Kidney (tissue), 14 donors: ENCODE measurements around the gene SPTBN1. TPM values are rescaled to one million over a fixed set of nuclear protein-coding genes. Genes with fewer than 3 reads are reported as not detected.

Experiments
- DNase-seq, 5 donors: peaks; one replicate each; pipeline ENCODE4 v3.0.0-alpha.2; 2013 to 2020
- FAIRE-seq: peaks from 2 replicates; lab custom pipeline; 2012; peaks lifted over from hg19 to GRCh38; lab: Jason Lieb, UNC
- H3K27ac ChIP-seq, 2 donors: one replicate each; pipeline ENCODE4 v1.7.0; 2013; ENCODE audit warnings: low read depth in 2 of 2, low read length in 2 of 2, inconsistent platforms in 1 of 2
- H3K27me3 ChIP-seq: one replicate; pipeline ENCODE4 v1.7.1; 2013; ENCODE audit warnings: low read length, inconsistent platforms; ENCODE audit not compliant: control insufficient read depth, insufficient read depth
- H3K36me3 ChIP-seq, 3 donors: one replicate each; pipeline versions ENCODE4 v1.7.0 to v1.7.1; 2013; ENCODE audit warnings: low read length in 3 of 3, control low read depth in 1 of 3, inconsistent platforms in 1 of 3; ENCODE audit not compliant: insufficient read depth in 3 of 3, control insufficient read depth in 2 of 3
- H3K4me1 ChIP-seq, 3 donors: one replicate each; pipeline versions ENCODE4 v1.7.0 to v1.7.1; 2013; ENCODE audit warnings: low read length in 3 of 3, inconsistent platforms in 1 of 3, low read depth in 1 of 3; ENCODE audit not compliant: control insufficient read depth in 2 of 3, insufficient read depth in 2 of 3
- H3K4me3 ChIP-seq, 3 donors: one replicate each; pipeline versions ENCODE4 v1.7.0 to v1.8.1; 2013; ENCODE audit warnings: low read length in 3 of 3, control low read depth in 1 of 3, inconsistent platforms in 1 of 3
- H3K9ac ChIP-seq, 3 donors: one replicate each; pipeline versions ENCODE4 v1.7.0 to v1.7.1; 2013; ENCODE audit warnings: low read length in 3 of 3, control low read depth in 1 of 3, inconsistent platforms in 1 of 3
- H3K9me3 ChIP-seq, 3 donors: one replicate each; pipeline versions ENCODE4 v1.7.0 to v1.7.1; 2013; ENCODE audit warnings: low read length in 3 of 3, control low read depth in 1 of 3, inconsistent platforms in 1 of 3; ENCODE audit not compliant: control insufficient read depth in 2 of 3, insufficient read depth in 1 of 3
- CTCF ChIP-seq: IDR thresholded peaks from 3 replicates; pipeline ENCODE4 v1.5.1; 2012; ENCODE audit warnings: mild to moderate bottlenecking, moderate library complexity, borderline replicate concordance; ENCODE audit not compliant: insufficient read depth; ENCODE audit errors: extremely low read depth
- intact Hi-C: fragments of 100-400 bp; cut with DNase I; formaldehyde crosslinking; loops from one replicate; pipeline ENCODE4 v1.11.1; 2022
- polyA plus RNA-seq: library from polyadenylated mRNA; stranded (reverse); fragments of 350-450 nt; fragmentation: Illumina TruSeq; extraction: RNeasy Lipid Tissue Mini Kit (QIAGEN cat#74804); gene quantifications from one replicate; pipeline ENCODE4 v1.2.3, GENCODE V29; 2014; ENCODE audit warnings: low read depth, low replicate concordance; ENCODE audit not compliant: insufficient read depth
- total RNA-seq: library from RNA; stranded (reverse); fragmentation: NEBNext Ultra II Directional; extraction: Animal tissue kit (Norgen Biotek cat#: 25700); gene quantifications from one replicate; pipeline ENCODE4 v1.2.1, GENCODE V29; 2021
- donor health status: control.
- donor health status: control.
- donor health status: control.
- donor health status: control.
- donor health status: control.
- donor health status: DM: yes; HTN: yes; CAD: no.
- donor health status: Normal renal cell carcinoma (clear cell type).

The SPTBN1 gene
- total and polyA plus RNA-seq, 2 donors from 2014 or later, result 93.2 to 313 TPM

GRCh38 chr2:54559593-54560145 lies 103.5 kb downstream of the SPTBN1 start:
- peak overlapping the region; percentile 91 to 92 (median 92) for H3K4me3 ChIP-seq
- no peaks in the 10 kb centered on the region for H3K27me3 ChIP-seq
- peak overlapping the region; percentile 96 to 98 for H3K27ac ChIP-seq
- H3K9me3 ChIP-seq, result no peaks in the 10 kb centered on the region
- H3K4me1 ChIP-seq, result peaks cover 5 to 39% (median 29%) of the 10 kb centered on the region in 3 donors
- FAIRE-seq (no peak), DNase-seq (peak in 4 of 5 donors; percentile 37 to 83 (median 66))
- intact Hi-C loops, result no loop called here
- TF ChIP-seq CTCF, result no peak
- H3K9ac ChIP-seq, result peak overlapping the region; percentile 84 to 97 (median 92)
- no peaks in the 10 kb centered on the region for H3K36me3 ChIP-seq

- intact Hi-C loops, result no loop called here
- peak overlapping the region; percentile 91 to 92 (median 92) for H3K4me3 ChIP-seq
- TF ChIP-seq CTCF, result no peak
Observed at GRCh38 chr2:54560146-54560881, 104.2 kb downstream of the SPTBN1 start.

GRCh38 chr2:54561010-54561409 lies 104.9 kb downstream of the SPTBN1 start:
- FAIRE-seq (no peak), DNase-seq (no peak)
- H3K4me1 ChIP-seq, result peaks cover 7 to 38% (median 21%) of the 10 kb centered on the region in 3 donors
- H3K27me3 ChIP-seq, result no peaks in the 10 kb centered on the region
- H3K9me3 ChIP-seq, result no peaks in the 10 kb centered on the region
- intact Hi-C loops, result no loop called here
- TF ChIP-seq CTCF, result no peak
- peak overlapping the region; percentile 96 to 98 for H3K27ac ChIP-seq
- peak overlapping the region in 2 of 3 donors; percentile 91 to 92 for H3K4me3 ChIP-seq
- H3K36me3 ChIP-seq, result no peaks in the 10 kb centered on the region
- peak overlapping the region in 2 of 3 donors; percentile 84 to 92 for H3K9ac ChIP-seq

More at GRCh38 chr2:54560146-54560881, 104.2 kb downstream of the SPTBN1 start:
- Histone ChIP-seq H3K27me3 (no peaks in the 10 kb centered on the region), H3K9ac (peak overlapping the region; percentile 84 to 97 (median 92)), H3K27ac (peak overlapping the region; percentile 96 to 98), H3K9me3 (no peaks in the 10 kb centered on the region), H3K36me3 (no peaks in the 10 kb centered on the region), H3K4me1 (peaks cover 5 to 39% (median 28%) of the 10 kb centered on the region in 3 donors)
- DNase-seq (peak in 4 of 5 donors; percentile 36 to 73 (median 67)), FAIRE-seq (no peak)
